HG03442 (cell line): Measurements from ENCODE around the gene PLCXD3.

Experiments
- ATAC-seq: cut with Tn5 transposase; IDR thresholded peaks from one replicate; pipeline ENCODE4 v1.9.1; 2021; ENCODE audit warnings: mild to moderate bottlenecking, moderate library complexity; ENCODE audit not compliant: unreplicated experiment

The PLCXD3 gene

GRCh38 chr5:41415242-41415641 is 95.2 kb downstream of the PLCXD3 start:
- ATAC-seq, result no peak

- ATAC-seq, result peak; percentile 64
These were observed 95.8 kb downstream of the PLCXD3 start for GRCh38 chr5:41414598-41414997.

GRCh38 chr5:41413074-41413473 is 97.3 kb downstream of the PLCXD3 start:
- ATAC-seq, result no peak

- ATAC-seq, result no peak
These were observed 97.9 kb downstream of the PLCXD3 start for GRCh38 chr5:41412496-41412895.

GRCh38 chr5:41410737-41411136 is 99.7 kb downstream of the PLCXD3 start:
- ATAC-seq, result no peak

- no peak for ATAC-seq
These were observed 100.1 kb downstream of the PLCXD3 start for GRCh38 chr5:41410307-41410706.

GRCh38 chr5:41408676-41409443 is 101.5 kb downstream of the PLCXD3 start:
- ATAC-seq, result no peak

- ATAC-seq, result no peak
These were observed 103.5 kb downstream of the PLCXD3 start for GRCh38 chr5:41406936-41407335.

GRCh38 chr5:41406424-41406823 is 104.0 kb downstream of the PLCXD3 start:
- no peak for ATAC-seq

- no peak for ATAC-seq
These were observed 105.6 kb downstream of the PLCXD3 start for GRCh38 chr5:41404757-41405156.

- ATAC-seq, result no peak
These were observed 106.6 kb downstream of the PLCXD3 start for GRCh38 chr5:41403846-41404245.

- ATAC-seq, result no peak
These were observed 107.6 kb downstream of the PLCXD3 start for GRCh38 chr5:41402845-41403244.

GRCh38 chr5:41399839-41400238 is 110.6 kb downstream of the PLCXD3 start:
- no peak for ATAC-seq

- ATAC-seq, result no peak
These were observed 118.4 kb downstream of the PLCXD3 start for GRCh38 chr5:41392016-41392415.

GRCh38 chr5:41374631-41375030 is 135.8 kb downstream of the PLCXD3 start:
- ATAC-seq, result no peak

- ATAC-seq, result no peak
These were observed 137.2 kb downstream of the PLCXD3 start for GRCh38 chr5:41373230-41373629.

GRCh38 chr5:41371738-41372137 is 138.7 kb downstream of the PLCXD3 start:
- ATAC-seq, result no peak

GRCh38 chr5:41370482-41370881 is 139.9 kb downstream of the PLCXD3 start:
- ATAC-seq, result no peak

- no peak for ATAC-seq
These were observed 140.6 kb downstream of the PLCXD3 start for GRCh38 chr5:41369799-41370198.

GRCh38 chr5:41368158-41368557 is 142.2 kb downstream of the PLCXD3 start:
- ATAC-seq, result no peak

- no peak for ATAC-seq
These were observed 145.0 kb downstream of the PLCXD3 start for GRCh38 chr5:41365369-41365768.

GRCh38 chr5:41364346-41364745 is 146.1 kb downstream of the PLCXD3 start:
- ATAC-seq, result no peak
